Measurements from ENCODE around the gene KRTDAP. TPM values are rescaled to one million over a fixed set of nuclear protein-coding genes. Genes with fewer than 3 reads are reported as not detected.
A peak's percentile ranks its signal among the peaks of the same experiment; 100 is the strongest.

Gene KRTDAP
- total RNA-seq, 4 donors from 2014 or later, result 2.7 TPM; not detected in 3

DNA sequence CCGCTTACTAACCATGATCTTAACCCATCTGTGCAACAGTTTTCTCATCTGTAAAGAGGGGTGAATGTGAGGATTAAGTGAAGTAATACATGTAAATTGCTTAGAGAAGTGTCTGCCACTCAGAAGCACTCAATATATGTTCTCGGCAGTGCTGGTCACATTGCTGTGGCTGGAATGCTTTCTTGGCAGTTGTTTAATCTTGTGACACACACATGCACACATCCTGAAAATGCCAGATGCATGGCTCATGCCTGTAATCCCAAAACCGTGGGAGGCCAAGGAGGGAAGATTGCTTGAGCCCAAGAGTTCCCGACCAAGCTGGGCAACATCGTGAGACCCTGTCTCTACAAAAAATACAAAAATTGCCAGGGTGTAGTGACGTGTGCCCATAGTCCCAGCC, 28.0 kb upstream of the KRTDAP start:
- no peaks in the 10 kb centered on the region for H3K9me3 ChIP-seq
- 68 to 71% methylated on average over 6 of the region's 6 CpGs for WGBS, 2 donors

DNA sequence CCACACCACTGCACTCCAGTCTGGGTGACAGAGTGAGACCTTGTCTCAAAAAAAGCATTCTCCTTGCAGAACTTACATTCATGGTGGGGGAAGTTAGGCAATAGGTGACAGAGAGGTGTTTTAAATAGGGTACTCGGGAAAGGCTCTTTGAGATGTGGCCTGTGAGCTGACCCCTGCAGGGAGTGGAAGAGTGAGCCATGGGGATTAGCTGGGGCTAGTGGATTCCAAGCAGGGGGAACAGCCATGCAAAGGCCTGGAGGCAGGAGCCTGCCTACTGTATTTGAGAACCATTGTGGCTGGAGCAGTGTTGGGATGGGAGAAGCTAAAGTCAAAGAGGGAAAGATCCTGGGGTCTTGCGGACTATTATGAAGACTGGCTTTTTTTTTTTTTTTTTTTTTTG, 27.1 kb upstream of the KRTDAP start:
- H3K27ac ChIP-seq, result no peak overlapping the region
- intact Hi-C loops (cut with DNase I), result no loop called here
- TF ChIP-seq, protein P1, sequence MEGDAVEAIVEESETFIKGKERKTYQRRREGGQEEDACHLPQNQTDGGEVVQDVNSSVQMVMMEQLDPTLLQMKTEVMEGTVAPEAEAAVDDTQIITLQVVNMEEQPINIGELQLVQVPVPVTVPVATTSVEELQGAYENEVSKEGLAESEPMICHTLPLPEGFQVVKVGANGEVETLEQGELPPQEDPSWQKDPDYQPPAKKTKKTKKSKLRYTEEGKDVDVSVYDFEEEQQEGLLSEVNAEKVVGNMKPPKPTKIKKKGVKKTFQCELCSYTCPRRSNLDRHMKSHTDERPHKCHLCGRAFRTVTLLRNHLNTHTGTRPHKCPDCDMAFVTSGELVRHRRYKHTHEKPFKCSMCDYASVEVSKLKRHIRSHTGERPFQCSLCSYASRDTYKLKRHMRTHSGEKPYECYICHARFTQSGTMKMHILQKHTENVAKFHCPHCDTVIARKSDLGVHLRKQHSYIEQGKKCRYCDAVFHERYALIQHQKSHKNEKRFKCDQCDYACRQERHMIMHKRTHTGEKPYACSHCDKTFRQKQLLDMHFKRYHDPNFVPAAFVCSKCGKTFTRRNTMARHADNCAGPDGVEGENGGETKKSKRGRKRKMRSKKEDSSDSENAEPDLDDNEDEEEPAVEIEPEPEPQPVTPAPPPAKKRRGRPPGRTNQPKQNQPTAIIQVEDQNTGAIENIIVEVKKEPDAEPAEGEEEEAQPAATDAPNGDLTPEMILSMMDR (IDR thresholded peaks at IDR 0.05), result no peak
- no peak for TF ChIP-seq POLR2A (IDR thresholded peaks at IDR 0.05)
- peaks cover 7 to 40% of the 10 kb centered on the region in 2 donors for H3K4me1 ChIP-seq
- no peak overlapping the region for H3K4me3 ChIP-seq (replicated peaks in 1 of 3)
- DNase-seq, result no peak
- H3K27me3 ChIP-seq, result no peaks in the 10 kb centered on the region
- H3K36me3 ChIP-seq, result no peaks in the 10 kb centered on the region
- WGBS, 2 donors, result 84 to 96% methylated on average over 2 of the region's 2 CpGs
- H3K9me3 ChIP-seq, result no peaks in the 10 kb centered on the region

More for the DNA sequence above, 28.0 kb upstream of the KRTDAP start:
- no peak for TF ChIP-seq POLR2A (IDR thresholded peaks at IDR 0.05)
- TF ChIP-seq, protein P1 (IDR thresholded peaks at IDR 0.05), result no peak
- Histone ChIP-seq H3K27ac (peak overlapping the region in 1 of 3 donors; percentile 21), H3K27me3 (no peaks in the 10 kb centered on the region), H3K4me3 (replicated peaks in 1 of 3) (no peak overlapping the region), H3K4me1 (peaks cover 7 to 36% of the 10 kb centered on the region in 2 donors), H3K36me3 (no peaks in the 10 kb centered on the region)
- peak in 1 of 2 donors; percentile 10 for DNase-seq
- intact Hi-C loops (cut with DNase I), result no loop called here

DNA sequence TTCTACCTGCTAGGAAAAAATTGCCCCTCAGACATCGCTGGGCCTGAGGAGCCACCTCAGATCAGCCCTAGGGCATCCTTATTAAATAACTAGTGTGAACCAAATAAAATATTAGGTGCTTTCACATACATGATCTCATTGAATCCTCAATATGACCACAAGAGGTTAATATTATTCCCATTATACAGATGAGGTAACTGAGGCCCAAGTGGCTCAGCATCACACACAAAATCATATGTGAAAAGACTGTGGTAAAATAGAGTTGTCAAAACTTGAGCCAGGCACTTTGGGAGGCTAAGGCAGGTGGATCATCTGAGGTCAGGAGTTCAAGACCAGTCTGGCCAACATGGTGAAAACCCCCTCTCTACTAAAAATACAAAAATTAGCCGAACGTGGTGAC, 26.0 kb upstream of the KRTDAP start:
- TF ChIP-seq, protein P1 (IDR thresholded peaks at IDR 0.05), result no peak
- no peak for TF ChIP-seq POLR2A (IDR thresholded peaks at IDR 0.05)
- no peaks in the 10 kb centered on the region for H3K9me3 ChIP-seq
- DNase-seq, result no peak
- 86 to 87% methylated on average over 3 of the region's 3 CpGs for WGBS, 2 donors
- no peaks in the 10 kb centered on the region for H3K27me3 ChIP-seq
- no peaks in the 10 kb centered on the region for H3K36me3 ChIP-seq
- H3K27ac ChIP-seq, result no peak overlapping the region
- peaks cover 7 to 33% of the 10 kb centered on the region in 2 donors for H3K4me1 ChIP-seq
- intact Hi-C loops (cut with DNase I), result no loop called here
- no peak overlapping the region for H3K4me3 ChIP-seq (replicated peaks in 1 of 3)

DNA sequence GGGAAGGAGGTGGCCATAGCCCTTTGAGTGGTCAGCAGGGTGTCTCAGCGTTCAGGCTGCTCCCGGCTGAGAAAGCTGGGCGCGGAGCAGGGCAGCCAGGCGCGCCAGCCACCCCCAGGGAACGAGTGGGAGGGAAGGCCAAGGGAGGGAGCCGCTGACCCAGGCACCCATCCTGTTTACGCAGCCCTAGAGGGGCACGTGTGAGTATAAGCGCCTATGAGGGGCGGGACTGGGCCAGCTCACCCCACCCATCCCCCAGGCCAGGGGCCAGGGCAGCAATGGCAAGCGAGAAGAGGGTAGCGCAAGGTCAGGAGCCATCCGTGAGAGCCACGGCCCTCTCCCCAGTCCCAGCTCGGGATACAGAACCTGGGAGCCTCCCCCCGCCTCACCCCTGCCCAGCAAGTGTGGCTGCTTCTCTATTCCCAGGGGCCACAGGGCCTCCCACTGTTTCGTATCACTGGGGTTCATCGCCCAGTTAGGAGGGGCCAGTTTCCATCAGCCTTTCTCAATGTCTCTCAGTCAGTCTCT, 24.1 kb upstream of the KRTDAP start:
- DNase-seq, result peak; percentile 60 to 72
- Histone ChIP-seq H3K27me3 (no peaks in the 10 kb centered on the region), H3K4me1 (peaks cover 10 to 30% of the 10 kb centered on the region in 2 donors), H3K36me3 (no peaks in the 10 kb centered on the region), H3K27ac (peak overlapping the region in 2 of 3 donors; percentile 21 to 71), H3K9me3 (no peaks in the 10 kb centered on the region), H3K4me3 (replicated peaks in 1 of 3) (no peak overlapping the region)
- intact Hi-C loops (cut with DNase I), result loop anchor here (5.0 kb wide), 1 partner anchor 73 kb away; the partner anchor contains the start of gene PMIS2
- WGBS, 2 donors, result 20 to 29% methylated on average over 17 to 18 of the region's 20 CpGs
- no peak for TF ChIP-seq POLR2A (IDR thresholded peaks at IDR 0.05)
- TF ChIP-seq, protein P1 (IDR thresholded peaks at IDR 0.05), result peak in 1 of 6 experiments; percentile 3

DNA sequence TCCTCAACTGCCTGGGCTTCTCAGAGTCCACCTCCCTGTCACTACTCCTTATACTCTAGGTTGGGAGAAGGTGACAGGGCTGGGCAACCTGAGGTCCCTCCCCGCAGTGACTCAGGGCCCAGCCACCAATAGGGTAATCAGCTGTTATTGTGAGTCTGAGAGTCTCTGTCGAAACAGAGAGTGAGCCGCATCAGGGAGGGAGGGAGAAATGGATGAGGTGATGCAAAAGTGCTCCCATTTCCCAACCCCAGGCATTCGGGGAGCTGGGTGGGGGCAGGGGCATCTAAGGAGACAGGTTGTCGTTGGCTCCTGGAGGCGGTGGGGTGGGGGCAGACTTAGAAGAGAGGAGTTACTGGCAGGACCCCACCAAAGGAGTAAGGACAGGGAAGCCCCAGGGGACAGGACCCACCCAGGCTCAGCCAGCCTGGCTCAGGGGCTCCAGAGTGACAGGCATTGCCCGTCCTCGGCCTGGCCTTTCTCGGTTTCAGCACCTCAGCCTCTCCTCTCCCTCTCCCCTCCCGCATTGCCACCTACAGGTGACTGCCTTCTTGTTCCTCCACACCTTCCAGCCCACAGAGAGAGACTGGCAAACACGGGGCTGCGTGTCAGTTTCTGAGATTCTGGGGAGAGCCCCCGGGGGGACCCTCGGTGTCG, 23.5 kb upstream of the KRTDAP start, which contains the start of gene DMKN:
DMKN (minus strand) TSS at position 22 of the 654 bp plus-strand sequence. CDS start 174 bp downstream, outside the sequence.
- WGBS, 2 donors, result 20 to 31% methylated on average over 14 to 15 of the region's 15 CpGs
- no peaks in the 10 kb centered on the region for H3K9me3 ChIP-seq
- peaks cover 14 to 33% of the 10 kb centered on the region in 2 donors for H3K4me1 ChIP-seq
- TF ChIP-seq, protein P1 (IDR thresholded peaks at IDR 0.05), result peak in 2 of 6 experiments; percentile 8 to 16
- no peak for TF ChIP-seq POLR2A (IDR thresholded peaks at IDR 0.05)
- H3K27me3 ChIP-seq, result no peaks in the 10 kb centered on the region
- peak; percentile 62 for DNase-seq
- intact Hi-C loops (cut with DNase I), result loop anchor here (5.0 kb wide), 1 partner anchor 74 kb away; the partner anchor contains the start of gene PMIS2
- H3K27ac ChIP-seq, result peak within 1 kb of the TSS in 2 of 3 donors; percentile 21 to 71
- H3K4me3 ChIP-seq (replicated peaks in 1 of 3), result no peak within 1 kb of the TSS
- no peaks in the 10 kb centered on the region for H3K36me3 ChIP-seq

All from thyroid gland (tissue), 4 donors.